ENCODE results near the gene TNIK. TPM values are rescaled to one million over a fixed set of nuclear protein-coding genes. Genes with fewer than 3 reads are reported as not detected.

The TNIK gene
- total RNA-seq, 4 donors from 2014 or later, result 30.3 to 39.0 (median 36.8) TPM

DNA sequence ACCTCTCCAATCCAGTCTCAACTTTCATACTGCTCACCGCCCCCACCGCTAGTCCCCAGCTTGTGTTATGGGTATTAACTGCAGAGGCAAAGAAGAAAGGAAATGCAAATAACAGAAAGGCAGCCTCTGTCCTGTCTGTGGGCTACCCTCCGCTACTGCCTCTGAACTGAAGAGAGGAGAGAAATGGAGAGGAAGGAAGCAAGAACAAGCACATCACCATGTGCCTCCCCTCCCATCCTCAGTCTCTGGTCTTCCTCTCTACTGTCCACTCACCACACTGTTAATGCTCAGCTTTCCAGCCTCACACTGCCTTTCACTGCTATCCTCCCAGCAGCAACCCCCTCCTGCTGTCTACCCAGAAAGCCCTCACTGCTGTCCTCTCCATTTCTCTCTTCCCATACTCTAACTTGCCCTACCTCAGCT is 294.7 kb downstream of the TNIK start:
- no peak for DNase-seq (ENCODE audit: extremely low spot score)
- H3K27me3 ChIP-seq, result no peaks in the 10 kb centered on the region
- no peak for TF ChIP-seq EP300 (IDR thresholded peaks at IDR 0.05)
- TF ChIP-seq POLR2A (IDR thresholded peaks at IDR 0.05; ENCODE audit: low read depth), result no peak
- TF ChIP-seq, protein P1, sequence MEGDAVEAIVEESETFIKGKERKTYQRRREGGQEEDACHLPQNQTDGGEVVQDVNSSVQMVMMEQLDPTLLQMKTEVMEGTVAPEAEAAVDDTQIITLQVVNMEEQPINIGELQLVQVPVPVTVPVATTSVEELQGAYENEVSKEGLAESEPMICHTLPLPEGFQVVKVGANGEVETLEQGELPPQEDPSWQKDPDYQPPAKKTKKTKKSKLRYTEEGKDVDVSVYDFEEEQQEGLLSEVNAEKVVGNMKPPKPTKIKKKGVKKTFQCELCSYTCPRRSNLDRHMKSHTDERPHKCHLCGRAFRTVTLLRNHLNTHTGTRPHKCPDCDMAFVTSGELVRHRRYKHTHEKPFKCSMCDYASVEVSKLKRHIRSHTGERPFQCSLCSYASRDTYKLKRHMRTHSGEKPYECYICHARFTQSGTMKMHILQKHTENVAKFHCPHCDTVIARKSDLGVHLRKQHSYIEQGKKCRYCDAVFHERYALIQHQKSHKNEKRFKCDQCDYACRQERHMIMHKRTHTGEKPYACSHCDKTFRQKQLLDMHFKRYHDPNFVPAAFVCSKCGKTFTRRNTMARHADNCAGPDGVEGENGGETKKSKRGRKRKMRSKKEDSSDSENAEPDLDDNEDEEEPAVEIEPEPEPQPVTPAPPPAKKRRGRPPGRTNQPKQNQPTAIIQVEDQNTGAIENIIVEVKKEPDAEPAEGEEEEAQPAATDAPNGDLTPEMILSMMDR (IDR thresholded peaks at IDR 0.05), result no peak
- TF ChIP-seq POLR2AphosphoS5 (IDR thresholded peaks at IDR 0.05), result no peak
- H3K9me3 ChIP-seq, result peaks cover 0 to 10% (median 4%) of the 10 kb centered on the region in 4 donors
- H3K36me3 ChIP-seq, result peaks cover 0 to 53% (median 14%) of the 10 kb centered on the region in 4 donors
- no peaks in the 10 kb centered on the region for H3K4me1 ChIP-seq
- H3K27ac ChIP-seq (replicated peaks in 1 of 4), result no peak overlapping the region
- WGBS, result 93% methylated on average over 3 of the region's 3 CpGs
- intact Hi-C loops (cut with DNase I), result no loop called here
- no peak overlapping the region for H3K4me3 ChIP-seq

GRCh38 chr3:171164067-171164465 is 296.1 kb downstream of the TNIK start:
- Histone ChIP-seq H3K9me3 (peaks cover 0 to 10% (median 4%) of the 10 kb centered on the region in 4 donors), H3K36me3 (peaks cover 0 to 66% (median 17%) of the 10 kb centered on the region in 4 donors), H3K4me1 (no peaks in the 10 kb centered on the region), H3K27me3 (no peaks in the 10 kb centered on the region), H3K4me3 (no peak overlapping the region), H3K27ac (replicated peaks in 1 of 4) (no peak overlapping the region)
- no peak for TF ChIP-seq EP300 (IDR thresholded peaks at IDR 0.05)
- TF ChIP-seq, protein P1 (IDR thresholded peaks at IDR 0.05), result no peak
- no peak for TF ChIP-seq POLR2A (IDR thresholded peaks at IDR 0.05; ENCODE audit: low read depth)
- TF ChIP-seq POLR2AphosphoS5 (IDR thresholded peaks at IDR 0.05), result no peak
- intact Hi-C loops (cut with DNase I), result loop anchor here (5.0 kb wide), 1 partner anchor 403 kb away; no protein-coding TSS in a partner anchor
- no peak for DNase-seq (ENCODE audit: extremely low spot score)

DNA sequence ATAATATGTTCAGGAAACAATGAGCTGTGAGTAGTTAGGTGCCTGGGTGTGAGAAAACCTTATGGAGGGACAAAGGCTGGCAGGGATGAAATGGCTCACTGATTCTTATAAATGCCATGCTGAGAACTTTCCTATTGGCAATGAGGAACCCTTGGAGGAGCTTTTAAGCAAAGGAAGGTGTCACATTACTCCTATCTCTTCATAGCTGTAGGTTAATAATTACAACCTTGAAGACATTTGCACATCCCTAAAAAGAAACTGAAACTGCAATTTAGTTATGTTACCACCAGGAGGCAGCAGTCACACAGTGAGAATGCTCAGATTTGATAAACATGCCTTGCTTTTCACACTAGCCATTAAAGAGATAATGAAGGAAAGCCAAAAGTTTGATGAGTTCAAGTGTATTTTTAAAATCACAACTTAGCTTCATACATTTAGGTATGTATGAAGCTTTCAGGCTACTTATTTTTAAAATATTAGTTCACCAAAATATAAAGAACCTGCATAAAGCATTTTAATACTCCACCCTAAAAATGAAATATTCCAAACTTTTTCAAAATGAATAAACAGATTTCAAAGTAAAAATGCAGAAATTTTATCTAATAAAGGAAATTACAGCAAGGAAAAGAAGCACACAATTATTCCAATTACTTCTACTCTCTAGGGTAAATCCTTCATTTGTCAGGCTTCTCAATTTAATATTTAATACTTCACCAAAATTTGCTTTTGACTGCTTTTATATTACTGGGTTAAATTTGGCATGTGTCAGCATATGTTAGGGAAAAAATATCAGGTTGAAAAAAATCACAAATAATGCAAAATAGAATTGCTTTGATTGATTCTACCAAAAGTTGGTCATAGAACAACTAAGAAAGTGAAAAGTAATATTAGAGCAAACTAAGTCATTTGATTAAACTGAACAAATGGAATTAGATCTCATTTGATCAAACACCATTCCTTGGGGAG is 296.8 kb downstream of the TNIK start:
- Histone ChIP-seq H3K4me3 (no peak overlapping the region), H3K36me3 (peaks cover 0 to 72% (median 17%) of the 10 kb centered on the region in 4 donors), H3K4me1 (no peaks in the 10 kb centered on the region), H3K27me3 (no peaks in the 10 kb centered on the region), H3K27ac (replicated peaks in 1 of 4) (no peak overlapping the region), H3K9me3 (peaks cover 0 to 10% (median 4%) of the 10 kb centered on the region in 4 donors)
- no peak for DNase-seq (ENCODE audit: extremely low spot score)
- intact Hi-C loops (cut with DNase I), result loop anchor here (5.0 kb wide), 1 partner anchor 404 kb away; no protein-coding TSS in a partner anchor
- TF ChIP-seq POLR2AphosphoS5 (IDR thresholded peaks at IDR 0.05) (no peak), POLR2A (IDR thresholded peaks at IDR 0.05; ENCODE audit: low read depth) (no peak), EP300 (IDR thresholded peaks at IDR 0.05) (no peak)
- TF ChIP-seq, protein P1 (IDR thresholded peaks at IDR 0.05), result peak; percentile 20 to 61 (median 38)

DNA sequence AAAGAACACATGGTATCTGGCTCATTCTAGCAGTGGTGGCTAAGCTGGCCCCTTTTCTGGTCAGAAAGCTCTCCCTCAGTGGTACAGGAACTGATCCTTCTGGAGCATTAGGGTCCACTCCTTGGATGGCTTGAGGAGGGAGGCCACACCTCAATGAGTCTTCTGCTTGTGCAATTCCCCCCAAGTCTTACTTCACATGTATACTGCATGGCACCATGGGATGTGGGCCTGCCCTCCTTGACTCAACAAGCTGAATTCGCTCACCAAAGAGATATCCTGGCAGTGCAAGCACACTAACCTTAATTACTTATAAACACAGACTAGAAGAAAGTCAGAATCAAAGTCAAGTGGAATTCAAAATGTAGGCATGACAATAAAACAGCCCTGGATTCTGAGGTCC is 299.9 kb downstream of the TNIK start:
- intact Hi-C loops (cut with DNase I), result loop anchor here (5.0 kb wide), 1 partner anchor 407 kb away; no protein-coding TSS in a partner anchor
- DNase-seq (ENCODE audit: extremely low spot score), result no peak

More for the DNA sequence above, 299.9 kb downstream of the TNIK start:
- Histone ChIP-seq H3K36me3 (peaks cover 0 to 74% (median 23%) of the 10 kb centered on the region in 4 donors), H3K9me3 (peaks cover 0 to 10% (median 4%) of the 10 kb centered on the region in 4 donors), H3K4me1 (peaks cover 0 to 3% (median 0%) of the 10 kb centered on the region in 4 donors), H3K27ac (replicated peaks in 1 of 4) (no peak overlapping the region), H3K27me3 (no peaks in the 10 kb centered on the region), H3K4me3 (no peak overlapping the region)
- WGBS, result 93% methylated on average over 1 of the region's 1 CpG
- no peak for TF ChIP-seq EP300 (IDR thresholded peaks at IDR 0.05)
- TF ChIP-seq POLR2A (IDR thresholded peaks at IDR 0.05; ENCODE audit: low read depth), result no peak
- TF ChIP-seq, protein P1 (IDR thresholded peaks at IDR 0.05), result no peak
- TF ChIP-seq POLR2AphosphoS5 (IDR thresholded peaks at IDR 0.05), result no peak

Measured in esophagus muscularis mucosa (tissue), 4 donors.